Thoracic aorta (tissue), 2 donors: ENCODE data around the gene IQSEC1. TPM values are rescaled to one million over a fixed set of nuclear protein-coding genes. Genes with fewer than 3 reads are reported as not detected.
A peak's percentile ranks its signal among the peaks of the same experiment; 100 is the strongest.

Experiments
- ATAC-seq: fragments of 150-250 bp; one replicate; pipeline ENCODE4 v1.8.0; 2017; ENCODE audit warnings: low read depth; ENCODE audit not compliant: insufficient number of reproducible peaks, low FRiP score
- DNase-seq: peaks from one replicate; pipeline ENCODE4 v3.0.0-alpha.2; 2020; ENCODE audit warnings: low spot score
- H3K27ac ChIP-seq, 2 donors: fragments of 200-600 bp; sonication (generic); 1 replicate in 1 of 2; 2 replicates in 1 of 2; pipeline ENCODE4 v1.5.1; 2016; ENCODE audit warnings: mild to moderate bottlenecking in 2 of 2, moderate library complexity in 2 of 2
- H3K27me3 ChIP-seq: fragments of 200-600 bp; sonication (generic); replicated peaks from 2 replicates; pipeline ENCODE4 v1.6.0; 2016; ENCODE audit warnings: mild to moderate bottlenecking; ENCODE audit not compliant: insufficient read depth
- H3K36me3 ChIP-seq: fragments of 200-600 bp; sonication (generic); one replicate; pipeline ENCODE4 v1.5.1; 2016
- H3K4me1 ChIP-seq, 2 donors: fragments of 200-600 bp; sonication (generic); 1 replicate in 1 of 2; 2 replicates in 1 of 2; pipeline versions ENCODE4 v1.5.1 to v1.6.0; 2016; ENCODE audit warnings: low read depth in 2 of 2, mild to moderate bottlenecking in 1 of 2; ENCODE audit not compliant: control insufficient read depth in 1 of 2
- H3K4me3 ChIP-seq: fragments of 200-600 bp; sonication (generic); 2 replicates; pipeline ENCODE4 v1.5.1; 2016; ENCODE audit warnings: mild to moderate bottlenecking
- H3K9me3 ChIP-seq: fragments of 200-600 bp; sonication (generic); 2 replicates; pipeline ENCODE4 v1.5.1; 2016
- total RNA-seq, 2 donors: library from RNA; depleted of rRNA; stranded (reverse); fragments of >200 nt; gene quantifications; one replicate each; pipeline versions ENCODE4 v1.1.0 to v1.2.3, GENCODE V29; 2016
- TF ChIP-seq, protein P1 (sequence below): fragments of 200-600 bp; sonication (generic); IDR thresholded peaks from one replicate; pipeline ENCODE4 v1.5.1; 2019; ENCODE audit warnings: antibody characterized with exemption

Gene IQSEC1
- total RNA-seq, 2 donors from 2014 or later: 93.6 to 121 TPM

DNA sequence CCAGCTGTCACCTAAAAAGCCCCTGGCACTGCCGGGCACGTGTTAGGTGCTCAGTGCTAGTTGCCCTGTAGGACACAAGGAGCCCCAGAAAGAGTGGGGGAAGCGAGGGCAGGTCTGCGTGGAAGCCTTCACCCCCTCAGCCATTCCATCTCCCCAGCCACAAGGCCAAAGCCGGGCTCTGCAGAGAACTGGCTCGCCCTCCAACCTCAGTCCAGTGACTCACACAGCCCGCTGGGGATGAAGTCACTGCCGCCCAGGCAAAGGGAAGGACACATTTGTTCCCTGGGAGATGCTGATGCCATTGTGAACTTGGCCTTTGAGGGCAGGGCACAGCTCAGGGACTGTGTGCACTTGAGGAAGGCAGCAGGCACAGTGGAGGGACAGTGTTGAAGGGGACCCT lies 48.1 kb downstream of the IQSEC1 start:
- peaks cover 21 to 42% of the 10 kb centered on the region in 2 donors for H3K4me1 ChIP-seq
- ATAC-seq (no peak), DNase-seq (peak; percentile 38)
- H3K4me3 ChIP-seq: no peak overlapping the region
- peak overlapping the region; percentile 2 to 58 for H3K27ac ChIP-seq
- H3K36me3 ChIP-seq: no peaks in the 10 kb centered on the region
- H3K9me3 ChIP-seq: no peaks in the 10 kb centered on the region
- no peaks in the 10 kb centered on the region for H3K27me3 ChIP-seq
- TF ChIP-seq, protein P1, sequence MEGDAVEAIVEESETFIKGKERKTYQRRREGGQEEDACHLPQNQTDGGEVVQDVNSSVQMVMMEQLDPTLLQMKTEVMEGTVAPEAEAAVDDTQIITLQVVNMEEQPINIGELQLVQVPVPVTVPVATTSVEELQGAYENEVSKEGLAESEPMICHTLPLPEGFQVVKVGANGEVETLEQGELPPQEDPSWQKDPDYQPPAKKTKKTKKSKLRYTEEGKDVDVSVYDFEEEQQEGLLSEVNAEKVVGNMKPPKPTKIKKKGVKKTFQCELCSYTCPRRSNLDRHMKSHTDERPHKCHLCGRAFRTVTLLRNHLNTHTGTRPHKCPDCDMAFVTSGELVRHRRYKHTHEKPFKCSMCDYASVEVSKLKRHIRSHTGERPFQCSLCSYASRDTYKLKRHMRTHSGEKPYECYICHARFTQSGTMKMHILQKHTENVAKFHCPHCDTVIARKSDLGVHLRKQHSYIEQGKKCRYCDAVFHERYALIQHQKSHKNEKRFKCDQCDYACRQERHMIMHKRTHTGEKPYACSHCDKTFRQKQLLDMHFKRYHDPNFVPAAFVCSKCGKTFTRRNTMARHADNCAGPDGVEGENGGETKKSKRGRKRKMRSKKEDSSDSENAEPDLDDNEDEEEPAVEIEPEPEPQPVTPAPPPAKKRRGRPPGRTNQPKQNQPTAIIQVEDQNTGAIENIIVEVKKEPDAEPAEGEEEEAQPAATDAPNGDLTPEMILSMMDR: no peak

DNA sequence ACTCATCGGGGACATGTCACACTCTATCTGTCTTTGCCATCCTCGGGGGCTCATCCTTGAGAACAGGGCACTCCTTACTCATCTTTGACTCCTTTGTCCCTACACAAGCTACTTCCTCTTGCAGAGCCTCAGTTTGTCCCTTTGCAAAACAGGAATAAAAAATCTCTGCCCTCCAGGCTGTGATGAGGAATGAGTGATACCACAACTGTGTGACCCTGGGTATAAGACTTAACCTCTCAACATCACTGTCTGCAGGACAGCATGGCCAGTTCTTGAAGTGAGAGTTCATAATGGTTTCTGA lies 48.5 kb downstream of the IQSEC1 start:
- TF ChIP-seq, protein P1: no peak
- Histone ChIP-seq H3K36me3 (no peaks in the 10 kb centered on the region), H3K27me3 (no peaks in the 10 kb centered on the region), H3K27ac (peak overlapping the region; percentile 2 to 58), H3K4me3 (no peak overlapping the region), H3K4me1 (peaks cover 22 to 46% of the 10 kb centered on the region in 2 donors), H3K9me3 (no peaks in the 10 kb centered on the region)
- DNase-seq (no peak), ATAC-seq (no peak)

DNA sequence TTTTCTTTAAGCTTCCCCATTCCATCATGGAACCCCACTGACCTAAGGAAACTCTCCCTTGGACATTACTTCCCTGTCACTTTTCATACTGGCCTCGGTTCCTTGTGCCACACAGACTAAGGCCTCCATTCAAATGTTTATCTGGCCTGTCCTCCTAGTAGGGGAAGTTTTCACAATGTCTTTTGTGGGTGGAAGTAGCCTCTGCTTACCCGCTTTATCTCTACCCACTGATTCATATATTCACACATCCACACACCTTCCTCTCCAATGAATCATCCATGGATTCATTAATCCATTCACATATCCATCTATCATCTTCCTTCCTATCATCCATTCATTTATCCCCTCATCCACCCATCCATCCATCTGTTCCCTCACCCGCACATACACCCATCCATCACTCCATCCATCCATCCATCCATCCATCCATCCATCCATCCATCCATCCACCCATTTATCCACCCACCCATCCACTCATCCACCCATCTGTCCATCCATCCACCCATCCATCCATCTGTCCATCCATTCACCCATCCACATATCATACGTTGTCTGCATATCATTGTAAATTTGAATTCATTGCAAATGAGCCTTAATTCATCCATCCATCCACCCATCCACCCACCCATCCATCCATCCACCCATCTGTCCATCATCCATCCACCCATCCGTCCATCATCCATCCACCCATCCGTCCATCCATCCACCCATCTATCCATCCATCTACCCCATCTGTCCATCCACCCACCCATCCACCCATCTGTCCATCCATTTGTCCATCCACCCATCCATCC lies 49.1 kb downstream of the IQSEC1 start:
- TF ChIP-seq, protein P1: no peak
- DNase-seq: no peak

DNA sequence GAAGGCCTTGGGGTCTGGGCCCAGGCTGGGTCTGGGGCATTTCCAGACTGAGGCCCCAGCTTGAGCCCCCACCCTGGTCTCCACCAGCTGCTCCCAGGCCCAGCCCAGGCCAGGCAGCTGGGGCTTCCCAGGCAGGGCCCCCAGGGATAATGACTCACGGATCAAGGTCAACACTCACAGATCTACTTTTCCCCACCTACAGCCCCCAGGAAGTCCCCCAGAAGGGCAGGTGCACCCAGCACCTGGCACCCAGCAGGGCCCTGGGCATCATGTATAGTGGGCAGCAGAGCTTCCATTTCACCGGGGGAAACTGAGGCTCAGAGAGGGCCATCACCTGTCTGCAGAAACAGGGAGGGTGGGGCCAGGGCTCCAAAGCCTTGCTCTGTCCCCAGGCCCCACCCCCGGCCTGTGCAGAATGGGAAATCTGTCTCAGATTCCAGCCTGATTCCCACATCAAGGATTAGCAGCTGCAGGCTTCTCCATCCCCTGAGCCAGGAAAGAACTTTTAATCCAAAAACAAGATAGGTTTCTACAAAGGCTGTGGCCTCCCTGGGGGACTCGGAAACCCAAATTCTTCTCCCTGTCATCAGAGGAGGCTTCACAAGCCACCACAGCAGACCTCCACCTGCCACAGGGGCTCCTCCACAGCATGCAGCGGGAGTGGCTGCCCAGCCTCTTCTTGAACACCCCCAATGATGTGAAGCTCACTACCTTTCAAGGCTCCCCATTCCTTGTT lies 49.8 kb downstream of the IQSEC1 start:
- peak overlapping the region; percentile 13 to 69 for H3K27ac ChIP-seq
- H3K4me1 ChIP-seq: peaks cover 32 to 59% of the 10 kb centered on the region in 2 donors
- TF ChIP-seq, protein P1: no peak
- ATAC-seq (no peak), DNase-seq (no peak)
- H3K9me3 ChIP-seq: no peaks in the 10 kb centered on the region
- H3K36me3 ChIP-seq: no peaks in the 10 kb centered on the region
- no peak overlapping the region for H3K4me3 ChIP-seq
- no peaks in the 10 kb centered on the region for H3K27me3 ChIP-seq

More for the DNA sequence above, 49.1 kb downstream of the IQSEC1 start:
- no peak for ATAC-seq
- Histone ChIP-seq H3K9me3 (no peaks in the 10 kb centered on the region), H3K27me3 (no peaks in the 10 kb centered on the region), H3K4me3 (no peak overlapping the region), H3K4me1 (peaks cover 26 to 51% of the 10 kb centered on the region in 2 donors), H3K27ac (peak overlapping the region in 1 of 2 donors; percentile 58), H3K36me3 (no peaks in the 10 kb centered on the region)
